Panc1 (cell line): ENCODE data around the gene HERC4.

Experiments
- REST ChIP-seq, 2 experiments: IDR thresholded peaks; 2 replicates each; pipeline ENCODE4 v1.6.1; 2011 to 2012; ENCODE audit warnings: low read depth in 2 of 2, control low read depth in 1 of 2, low read length in 1 of 2, mild to moderate bottlenecking in 1 of 2, moderate library complexity in 1 of 2; ENCODE audit not compliant: insufficient read depth in 1 of 2
- TCF7L2 ChIP-seq: IDR thresholded peaks from 2 replicates; pipeline ENCODE4 v1.6.1; 2011; ENCODE audit warnings: mild to moderate bottlenecking, low read depth, low read length, inconsistent platforms
- TF ChIP-seq, protein P1 (sequence below): fragments of 450-650 bp; IDR thresholded peaks from 2 replicates; pipeline ENCODE4 v1.5.1; 2017; ENCODE audit warnings: mild to moderate bottlenecking

DNA sequence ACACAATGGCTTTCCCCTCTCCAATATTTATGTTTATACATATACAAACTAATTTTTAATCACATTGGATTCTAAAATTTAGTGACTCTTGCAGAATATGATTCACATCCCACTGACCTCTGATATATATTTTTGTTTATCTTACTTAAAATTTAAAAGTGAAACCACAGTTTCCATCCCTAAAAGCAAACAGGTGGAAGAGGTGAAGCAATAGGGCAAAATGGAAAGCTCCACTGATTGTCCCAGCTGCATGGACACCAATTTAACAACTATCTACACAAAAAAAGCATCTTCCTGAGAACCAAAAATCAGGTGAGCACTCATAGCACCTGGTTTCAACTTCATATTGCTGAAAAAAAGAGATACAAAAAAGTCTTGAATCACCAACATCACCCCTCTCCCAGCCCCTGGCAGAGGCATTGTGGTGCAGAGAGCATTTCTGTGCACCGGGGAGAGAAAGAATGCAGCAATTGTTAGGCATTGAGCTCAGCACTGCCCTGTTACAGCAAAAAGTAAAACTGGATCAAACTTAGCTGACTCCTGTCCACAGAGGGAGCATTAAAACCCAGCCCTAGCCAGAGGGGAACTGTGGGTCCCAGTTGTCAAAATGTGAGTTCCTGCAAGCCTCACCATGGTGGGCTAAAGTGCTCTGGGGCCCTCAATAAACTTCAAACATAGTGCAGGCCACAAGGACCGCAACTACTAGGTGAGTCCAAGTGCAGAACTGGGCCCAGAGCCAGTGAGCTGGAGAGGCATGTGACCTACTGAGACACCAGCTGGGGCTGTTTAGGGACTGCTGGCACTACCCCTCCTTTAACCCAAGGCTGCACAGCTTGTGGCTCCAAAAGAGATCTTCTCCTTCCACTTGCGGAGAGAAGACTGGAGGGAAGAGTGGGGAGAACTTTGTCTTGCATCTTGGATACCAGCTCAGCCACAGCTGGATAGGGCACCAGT is 98.5 kb downstream of the HERC4 start:
- TF ChIP-seq, protein P1, sequence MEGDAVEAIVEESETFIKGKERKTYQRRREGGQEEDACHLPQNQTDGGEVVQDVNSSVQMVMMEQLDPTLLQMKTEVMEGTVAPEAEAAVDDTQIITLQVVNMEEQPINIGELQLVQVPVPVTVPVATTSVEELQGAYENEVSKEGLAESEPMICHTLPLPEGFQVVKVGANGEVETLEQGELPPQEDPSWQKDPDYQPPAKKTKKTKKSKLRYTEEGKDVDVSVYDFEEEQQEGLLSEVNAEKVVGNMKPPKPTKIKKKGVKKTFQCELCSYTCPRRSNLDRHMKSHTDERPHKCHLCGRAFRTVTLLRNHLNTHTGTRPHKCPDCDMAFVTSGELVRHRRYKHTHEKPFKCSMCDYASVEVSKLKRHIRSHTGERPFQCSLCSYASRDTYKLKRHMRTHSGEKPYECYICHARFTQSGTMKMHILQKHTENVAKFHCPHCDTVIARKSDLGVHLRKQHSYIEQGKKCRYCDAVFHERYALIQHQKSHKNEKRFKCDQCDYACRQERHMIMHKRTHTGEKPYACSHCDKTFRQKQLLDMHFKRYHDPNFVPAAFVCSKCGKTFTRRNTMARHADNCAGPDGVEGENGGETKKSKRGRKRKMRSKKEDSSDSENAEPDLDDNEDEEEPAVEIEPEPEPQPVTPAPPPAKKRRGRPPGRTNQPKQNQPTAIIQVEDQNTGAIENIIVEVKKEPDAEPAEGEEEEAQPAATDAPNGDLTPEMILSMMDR: no peak
- TF ChIP-seq TCF7L2 (no peak), REST (IDR thresholded peaks at IDR 0.05; ENCODE audit: insufficient read depth in 1 of 2, low read depth in 2 of 2, low read length in 1 of 2) (no peak)
